Duodenal mucosa (tissue), 2 donors: ENCODE data around the gene CALML5.

ENCODE experiments used
- H3K27ac ChIP-seq: one replicate; pipeline ENCODE4 v1.7.0; 2013; ENCODE audit warnings: low read depth, low read length
- H3K27me3 ChIP-seq, 2 donors: one replicate each; pipeline ENCODE4 v1.7.0; 2013; ENCODE audit warnings: low read length in 2 of 2, control low read depth in 1 of 2; ENCODE audit not compliant: insufficient read depth in 2 of 2, control insufficient read depth in 1 of 2
- H3K36me3 ChIP-seq, 2 donors: one replicate each; pipeline ENCODE4 v1.7.0; 2013; ENCODE audit warnings: low read length in 2 of 2, control low read depth in 1 of 2; ENCODE audit not compliant: insufficient read depth in 2 of 2, control insufficient read depth in 1 of 2
- H3K4me1 ChIP-seq, 2 donors: one replicate each; pipeline ENCODE4 v1.7.0; 2013; ENCODE audit warnings: low read length in 2 of 2, control low read depth in 1 of 2; ENCODE audit not compliant: insufficient read depth in 2 of 2, control insufficient read depth in 1 of 2
- H3K4me3 ChIP-seq, 2 donors: one replicate each; pipeline ENCODE4 v1.7.0; 2013; ENCODE audit warnings: low read length in 2 of 2, low read depth in 1 of 2
- H3K9ac ChIP-seq, 2 donors: one replicate each; pipeline ENCODE4 v1.7.0; 2013; ENCODE audit warnings: low read length in 2 of 2, low read depth in 1 of 2
- H3K9me3 ChIP-seq, 2 donors: one replicate each; pipeline ENCODE4 v1.7.0; 2013; ENCODE audit warnings: low read length in 2 of 2, control low read depth in 1 of 2; ENCODE audit not compliant: control insufficient read depth in 1 of 2

The CALML5 gene

GRCh38 chr10:5450605-5451384 is 48.6 kb downstream of the CALML5 start:
- Histone ChIP-seq H3K36me3 (peaks cover 29 to 37% of the 10 kb centered on the region in 2 donors), H3K27me3 (no peaks in the 10 kb centered on the region), H3K27ac (no peak overlapping the region), H3K4me3 (no peak overlapping the region), H3K4me1 (peaks cover 0 to 6% of the 10 kb centered on the region in 2 donors), H3K9ac (no peak overlapping the region), H3K9me3 (no peaks in the 10 kb centered on the region)

DNA sequence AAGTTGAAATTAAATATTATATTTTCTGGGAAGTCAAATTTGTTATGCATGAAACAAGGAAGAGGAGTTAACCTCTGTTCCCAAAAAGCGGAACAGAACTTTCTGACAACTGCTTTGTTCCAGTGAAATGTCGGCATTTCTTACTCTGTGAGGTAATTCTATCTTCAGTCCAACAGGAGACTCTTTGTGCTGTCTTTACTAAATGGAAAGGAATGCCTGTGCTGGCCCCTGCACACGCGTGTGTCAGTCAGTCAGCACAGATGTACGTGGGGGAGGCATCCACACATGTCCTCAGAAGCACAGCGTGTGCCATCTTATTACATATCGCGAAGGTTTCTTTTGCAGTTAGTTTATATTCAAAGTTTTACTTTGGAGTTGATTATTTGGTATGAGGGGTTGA is 49.5 kb downstream of the CALML5 start:
- no peaks in the 10 kb centered on the region for H3K9me3 ChIP-seq
- H3K4me3 ChIP-seq, result peak overlapping the region; percentile 30 to 62
- no peaks in the 10 kb centered on the region for H3K27me3 ChIP-seq
- H3K27ac ChIP-seq, result no peak overlapping the region
- peak overlapping the region in 1 of 2 donors; percentile 54 for H3K9ac ChIP-seq
- peaks cover 5 to 10% of the 10 kb centered on the region in 2 donors for H3K4me1 ChIP-seq
- H3K36me3 ChIP-seq, result peaks cover 21 to 31% of the 10 kb centered on the region in 2 donors

GRCh38 chr10:5449227-5449626 is 50.1 kb downstream of the CALML5 start:
- Histone ChIP-seq H3K4me3 (peak overlapping the region; percentile 72 to 77), H3K27ac (no peak overlapping the region), H3K27me3 (no peaks in the 10 kb centered on the region), H3K9ac (peak overlapping the region in 1 of 2 donors; percentile 52), H3K4me1 (peaks cover 5 to 10% of the 10 kb centered on the region in 2 donors), H3K36me3 (peaks cover 15 to 25% of the 10 kb centered on the region in 2 donors), H3K9me3 (no peaks in the 10 kb centered on the region)
